ENCODE data around the gene GTF3C5. TPM values are rescaled to one million over a fixed set of nuclear protein-coding genes. Genes with fewer than 3 reads are reported as not detected.

GTF3C5 gene
- total RNA-seq, 1 experiment from 2014 or later, result 104 TPM

- ChIA-PET CTCF (interaction anchor here (4.4 kb wide), 1 partner anchor 67 kb away, joined by 20 read pairs; no protein-coding TSS in a partner anchor), POLR2A (no interaction called here)
- Mint-ChIP-seq H3K36me3 (peaks cover 2% of the 10 kb centered on the region), H3K9me3 (no peaks in the 10 kb centered on the region), H3K4me1 (peaks cover 16% of the 10 kb centered on the region), H3K4me3 (no peak overlapping the region), H3K27me3 (ENCODE audit: low read depth) (peaks cover 7% of the 10 kb centered on the region; the same call in 1 of the 2 replicates), H3K27ac (no peak overlapping the region)
- ATAC-seq (no peak), DNase-seq (ENCODE audit: low spot score) (no peak)
- TF ChIP-seq ATF3 (CRISPR knock-in tag; conservative IDR thresholded peaks at IDR 0.05) (no peak), PRRX2 (CRISPR knock-in tag; IDR thresholded peaks at IDR 0.05) (no peak), AFF4 (CRISPR knock-in tag; IDR thresholded peaks at IDR 0.05; ENCODE audit: borderline replicate concordance) (no peak), KAT7 (CRISPR knock-in tag; IDR thresholded peaks at IDR 0.05; ENCODE audit: borderline replicate concordance) (no peak), ZSCAN18 (CRISPR knock-in tag; IDR thresholded peaks at IDR 0.05) (no peak), ZNF263 (CRISPR knock-in tag; IDR thresholded peaks at IDR 0.05; ENCODE audit: low read depth) (no peak), IRF2 (CRISPR knock-in tag; IDR thresholded peaks at IDR 0.05; ENCODE audit: borderline replicate concordance, low read depth) (no peak), STAT6 (CRISPR knock-in tag; conservative IDR thresholded peaks at IDR 0.05; ENCODE audit: low read depth) (no peak), TEAD4 (CRISPR knock-in tag; IDR thresholded peaks at IDR 0.05) (no peak), RELA (CRISPR knock-in tag; IDR thresholded peaks at IDR 0.05; ENCODE audit: borderline replicate concordance) (no peak), ZNF396 (CRISPR knock-in tag; IDR thresholded peaks at IDR 0.05; ENCODE audit: borderline replicate concordance) (no peak), CDX4 (CRISPR knock-in tag; IDR thresholded peaks at IDR 0.05; ENCODE audit: borderline replicate concordance) (no peak), ZNF671 (CRISPR knock-in tag; IDR thresholded peaks at IDR 0.05) (no peak), ZNF423 (CRISPR knock-in tag; IDR thresholded peaks at IDR 0.05) (no peak), AR (CRISPR knock-in tag; IDR thresholded peaks at IDR 0.05) (no peak), ZMAT4 (CRISPR knock-in tag; IDR thresholded peaks at IDR 0.05) (no peak), ESRRA (CRISPR knock-in tag; IDR thresholded peaks at IDR 0.05; ENCODE audit: borderline replicate concordance) (no peak), NFATC4 (CRISPR knock-in tag; IDR thresholded peaks at IDR 0.05) (no peak), NR3C1 (CRISPR knock-in tag; conservative IDR thresholded peaks at IDR 0.05; ENCODE audit: low read depth) (no peak), PRDM15 (CRISPR knock-in tag; IDR thresholded peaks at IDR 0.05) (no peak)
Observed at GRCh38 chr9:133076691-133077090, 45.9 kb downstream of the GTF3C5 start.

Measured in WTC11 (cell line).